Sigmoid colon (tissue), 4 donors: ENCODE data around the gene LLPH.

Experiments
- CTCF ChIP-seq, 4 experiments: fragments of 450-650 bp in 3 of 4; fragments of 200-600 bp in 1 of 4; IDR thresholded peaks; one replicate each; pipeline ENCODE4 v1.5.1; 2016 to 2019; ENCODE audit warnings: antibody characterized with exemption in 4 of 4, mild to moderate bottlenecking in 3 of 4, moderate library complexity in 2 of 4
- EP300 ChIP-seq, 4 donors: sonication (generic); formaldehyde crosslinking; IDR thresholded peaks; one replicate each; pipeline ENCODE4 v1.6.1; 2017; ENCODE audit warnings: antibody characterized with exemption in 4 of 4
- POLR2A ChIP-seq, 2 donors: fragments of 450-650 bp; IDR thresholded peaks; one replicate each; pipeline ENCODE4 v1.6.1; 2016; ENCODE audit warnings: antibody characterized with exemption in 2 of 2, mild to moderate bottlenecking in 2 of 2, moderate library complexity in 2 of 2
- POLR2AphosphoS5 ChIP-seq, 4 donors: sonication (generic); formaldehyde crosslinking; IDR thresholded peaks; one replicate each; pipeline ENCODE4 v1.6.1; 2017; ENCODE audit warnings: antibody characterized with exemption in 4 of 4

GRCh38 chr12:66120477-66120876 is 10.1 kb downstream of the LLPH start:
- TF ChIP-seq CTCF (IDR thresholded peaks at IDR 0.05), result no peak
- TF ChIP-seq EP300 (IDR thresholded peaks at IDR 0.05), result no peak
- no peak for TF ChIP-seq POLR2A (IDR thresholded peaks at IDR 0.05)
- TF ChIP-seq POLR2AphosphoS5 (IDR thresholded peaks at IDR 0.05), result no peak
